Glomerular visceral epithelial cell (primary cell): ENCODE measurements around the gene TRIM7.
"Not testable (repeated sequence)": the region's sequence is repeated elsewhere in the genome, so short reads cannot be mapped to it uniquely, and the experiment has no call there.

Source experiments
- DNase-seq: peaks from one replicate; pipeline ENCODE4 v3.0.0-alpha.2; 2016; ENCODE audit errors: extremely low spot score

Gene TRIM7

DNA sequence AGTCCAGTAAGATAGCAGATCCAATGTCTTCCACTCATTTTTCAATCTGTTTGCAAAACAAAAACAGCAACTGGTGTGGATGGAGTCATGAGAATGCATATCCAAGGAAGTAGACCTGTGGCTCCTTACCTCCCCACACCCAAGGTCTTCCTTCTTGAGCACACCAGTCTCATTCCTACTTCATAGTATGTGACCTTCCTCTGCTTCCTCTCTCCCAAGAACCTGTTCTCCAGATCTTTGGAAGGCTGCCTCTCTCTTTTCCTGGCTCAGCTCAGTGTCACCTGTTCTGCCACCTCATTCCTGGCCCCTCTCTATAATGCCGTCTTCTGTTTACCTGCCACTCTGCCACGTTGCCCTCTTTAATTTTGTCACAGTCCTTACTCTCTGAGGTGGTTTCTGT, 7.9 kb upstream of the TRIM7 start:
- no peak for DNase-seq

DNA sequence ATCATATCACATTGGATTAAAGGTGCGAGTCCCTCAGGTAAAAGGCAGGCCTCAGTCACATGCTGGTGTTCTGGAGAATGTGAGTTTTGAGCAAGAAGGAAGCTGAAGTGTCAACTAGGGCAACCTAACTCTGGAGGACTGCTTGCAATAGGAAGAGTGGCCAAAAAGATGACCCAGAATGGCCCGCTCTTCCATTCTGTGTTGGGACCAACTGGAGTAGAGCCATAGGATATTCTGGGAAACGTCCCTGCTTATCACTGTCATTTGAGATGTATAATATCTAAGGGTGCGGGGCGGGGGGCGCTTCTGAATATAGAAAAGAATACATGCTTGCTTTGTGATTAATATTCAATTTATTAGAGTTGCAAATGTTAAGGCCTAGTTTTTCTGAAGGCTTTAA, 7.1 kb upstream of the TRIM7 start:
- no peak for DNase-seq

DNA sequence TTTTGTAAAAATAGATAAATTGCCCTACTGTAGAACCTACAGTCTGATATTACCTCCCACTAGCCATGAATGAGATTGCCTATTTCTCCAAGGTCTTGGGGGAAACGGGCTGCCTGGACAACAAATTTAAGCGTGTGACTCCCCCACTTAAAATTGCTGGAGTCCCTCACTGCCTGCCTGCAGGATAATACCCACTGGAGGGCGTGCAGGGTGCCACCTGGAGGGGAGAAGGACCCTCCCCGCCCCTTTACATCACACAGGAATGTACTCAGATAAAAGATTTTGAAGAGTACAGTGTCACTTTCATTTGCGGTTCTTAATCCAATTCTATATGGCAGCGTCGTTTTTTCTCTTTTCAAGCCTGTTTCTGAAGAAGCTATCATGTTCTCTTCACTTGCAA, 6.2 kb upstream of the TRIM7 start:
- no peak for DNase-seq

DNA sequence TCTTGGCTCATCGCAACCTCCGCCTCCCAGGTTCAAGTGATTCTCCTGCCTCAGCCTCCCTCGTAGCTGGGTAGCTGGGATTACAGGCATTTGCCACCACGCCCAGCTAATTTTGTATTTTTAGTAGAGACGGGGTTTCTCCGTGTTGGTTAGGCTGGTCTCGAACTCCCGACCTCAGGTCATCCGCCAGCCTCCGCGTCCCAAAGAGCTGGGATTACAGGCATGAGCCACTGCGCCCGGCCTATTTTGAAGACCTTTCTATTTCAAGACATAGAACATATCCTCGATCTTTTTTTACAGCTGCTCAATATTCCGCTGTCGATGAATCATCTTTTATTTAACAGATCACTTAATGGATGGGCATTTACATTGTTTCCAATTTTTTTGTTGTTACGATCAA, 5.7 kb upstream of the TRIM7 start:
- not testable (repeated sequence) for DNase-seq

DNA sequence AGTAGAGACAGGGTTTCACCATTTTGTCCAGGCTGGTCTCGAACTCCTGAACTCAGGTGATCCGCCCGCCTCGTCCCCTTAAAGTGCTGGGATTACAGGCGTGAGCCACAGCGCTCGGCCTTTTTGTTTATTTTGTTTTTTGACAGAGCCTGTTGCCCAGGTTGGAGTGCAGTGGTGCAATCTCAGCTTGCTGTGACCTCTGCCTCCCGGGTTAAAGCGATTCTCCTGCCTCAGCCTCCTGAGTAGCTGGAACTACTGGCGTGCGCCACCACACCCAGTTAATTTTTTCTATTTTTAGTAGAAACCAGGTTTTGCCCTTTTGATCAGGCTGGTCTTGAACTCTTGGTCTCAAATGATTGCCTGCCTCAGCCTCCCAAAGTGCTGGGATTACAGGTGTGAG, 5.2 kb upstream of the TRIM7 start:
- DNase-seq, result not testable (repeated sequence)

DNA sequence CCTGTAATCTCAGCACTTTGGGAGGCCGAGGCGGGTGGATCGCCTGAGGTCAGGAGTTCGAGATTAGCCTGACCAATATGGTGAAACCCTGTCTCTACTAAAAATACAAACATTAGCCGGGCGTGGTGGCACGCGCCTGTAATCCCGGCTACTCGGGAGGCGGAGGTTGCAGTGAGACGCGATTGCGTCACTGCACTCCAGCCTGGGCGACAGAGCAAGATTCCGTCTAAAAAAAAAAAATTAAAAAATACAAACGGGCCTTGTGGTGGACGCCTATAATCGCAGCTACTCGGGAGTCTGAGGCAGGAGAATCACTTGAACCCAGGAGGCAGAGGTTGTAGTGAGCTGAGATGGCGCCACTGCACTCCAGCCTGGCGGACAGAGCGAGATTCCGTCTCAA, 4.0 kb upstream of the TRIM7 start:
- not testable (repeated sequence) for DNase-seq

DNA sequence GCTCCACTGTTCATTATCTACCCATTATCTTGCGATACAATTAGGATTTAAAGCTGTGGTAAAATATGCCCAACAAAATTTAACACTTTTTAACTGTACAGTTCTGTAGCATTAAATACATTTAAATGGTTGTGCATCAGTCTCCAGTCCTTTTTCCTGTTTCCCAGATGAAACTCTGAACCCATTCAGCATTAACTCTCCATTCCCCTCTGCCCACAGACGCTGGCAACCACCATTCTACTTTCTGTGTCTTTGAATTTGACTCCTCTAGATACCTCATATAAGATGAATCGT, 2.9 kb upstream of the TRIM7 start:
- no peak for DNase-seq

DNA sequence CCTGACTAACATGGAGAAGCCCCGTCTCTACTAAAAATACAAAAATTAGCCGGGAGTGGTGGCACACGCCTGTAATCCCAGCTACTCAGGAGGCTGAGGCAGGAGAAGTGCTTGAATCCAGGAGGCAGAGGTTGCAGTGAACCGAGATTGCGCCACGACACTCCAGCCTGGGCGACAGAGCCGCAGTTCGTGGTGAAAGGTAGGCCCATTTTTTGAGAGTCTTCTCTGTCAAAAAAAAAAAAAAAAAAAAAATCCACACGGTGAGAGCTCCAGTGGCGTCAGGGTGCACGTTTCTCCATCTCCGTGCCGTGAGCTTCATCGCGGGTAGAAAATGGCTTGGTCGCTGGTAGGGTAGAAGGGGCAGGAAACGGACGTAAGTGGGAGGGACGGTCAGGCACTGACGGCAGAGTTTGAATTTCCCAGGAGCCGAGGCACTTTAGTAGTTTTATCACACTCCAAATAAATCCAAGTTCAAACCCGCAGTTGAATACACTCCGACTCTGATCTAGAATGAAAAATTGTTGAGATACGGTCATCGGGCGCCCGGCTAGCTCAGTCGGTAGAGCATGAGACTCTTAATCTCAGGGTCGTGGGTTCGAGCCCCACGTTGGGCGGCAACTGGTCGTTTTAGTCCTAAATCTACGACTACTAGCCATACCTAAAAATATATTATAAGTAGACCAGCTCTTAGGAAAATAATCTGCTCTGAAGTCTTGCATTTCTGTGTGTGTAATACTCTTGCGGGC, 2.4 kb upstream of the TRIM7 start:
- peak; percentile 89 for DNase-seq

DNA sequence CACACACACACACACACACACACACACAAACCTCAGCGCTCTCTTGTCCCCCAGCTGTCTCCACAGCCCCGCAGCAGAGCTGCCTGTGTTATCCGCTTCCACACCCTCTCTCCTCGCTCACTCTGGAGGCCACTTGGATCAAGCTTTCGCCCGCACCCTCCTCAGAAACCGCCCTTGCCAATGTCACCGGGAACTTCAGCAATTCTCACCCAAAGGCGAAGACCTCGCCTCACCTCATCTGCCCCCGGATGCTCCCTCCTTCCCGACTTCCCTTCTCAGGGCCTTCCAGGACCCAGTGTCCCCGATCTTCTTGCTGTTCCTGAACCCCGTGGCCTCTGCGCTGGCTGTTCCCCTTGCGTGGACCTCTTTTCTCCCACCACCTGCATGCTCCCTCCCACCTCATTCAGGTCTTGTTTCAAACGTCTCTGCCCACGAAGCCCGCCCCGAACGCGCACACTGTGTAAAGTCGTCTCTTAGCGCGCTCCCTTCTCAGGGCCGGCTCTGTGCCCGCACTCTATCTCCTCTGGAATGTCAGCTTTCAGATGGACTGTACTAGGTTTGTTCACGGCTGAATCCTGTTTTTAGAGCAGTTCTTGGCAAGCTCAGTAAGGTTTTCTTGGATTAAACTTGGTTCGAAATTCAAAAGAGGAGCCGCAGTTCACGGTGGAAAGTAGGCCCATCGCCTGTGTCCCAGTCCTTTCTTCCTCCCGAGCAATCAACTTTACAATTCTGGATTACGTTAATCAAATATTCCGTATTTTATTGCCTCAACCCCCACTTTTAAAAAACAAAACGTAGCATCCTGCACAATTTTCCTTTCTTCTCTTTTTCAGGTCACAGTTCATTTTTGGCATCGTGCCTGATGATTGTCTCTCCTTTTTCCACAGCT, 1.0 kb upstream of the TRIM7 start:
- DNase-seq, result no peak

DNA sequence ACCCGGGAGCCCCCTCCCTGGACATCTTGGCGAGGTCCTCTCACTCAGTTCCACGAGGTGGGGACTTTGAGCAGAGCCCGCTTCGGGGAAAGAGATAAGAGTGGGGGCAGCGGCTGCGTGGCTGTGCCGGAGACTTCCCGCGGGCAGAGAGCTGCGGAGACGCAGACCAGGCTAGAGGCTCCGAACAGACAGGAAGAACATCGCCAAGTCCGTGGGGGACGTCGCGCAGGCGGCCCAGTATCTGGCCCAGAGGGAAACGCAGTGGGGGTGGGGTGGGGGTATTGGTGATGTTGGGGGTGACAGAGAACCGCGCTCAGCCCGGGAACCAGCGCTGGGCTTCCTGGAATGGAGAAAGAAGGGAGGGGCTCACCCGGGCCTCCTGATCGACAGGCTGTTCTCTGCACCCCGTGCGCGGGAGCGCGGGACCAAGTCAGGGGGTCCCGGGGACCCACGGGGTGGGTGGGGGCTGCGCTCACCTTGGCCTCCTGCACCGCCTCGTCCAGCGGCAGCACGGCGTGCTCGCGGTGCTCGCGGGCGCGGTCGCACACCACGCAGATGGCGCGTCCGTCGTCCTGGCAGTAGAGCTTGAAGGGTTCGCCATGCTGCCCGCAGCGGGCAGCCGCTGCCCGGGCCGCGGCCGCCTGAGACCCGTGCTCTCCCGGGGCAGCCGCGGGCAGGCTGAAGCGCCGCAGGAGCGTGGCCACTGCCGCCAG, 727 bp downstream of the TRIM7 start:
- DNase-seq, result no peak

DNA sequence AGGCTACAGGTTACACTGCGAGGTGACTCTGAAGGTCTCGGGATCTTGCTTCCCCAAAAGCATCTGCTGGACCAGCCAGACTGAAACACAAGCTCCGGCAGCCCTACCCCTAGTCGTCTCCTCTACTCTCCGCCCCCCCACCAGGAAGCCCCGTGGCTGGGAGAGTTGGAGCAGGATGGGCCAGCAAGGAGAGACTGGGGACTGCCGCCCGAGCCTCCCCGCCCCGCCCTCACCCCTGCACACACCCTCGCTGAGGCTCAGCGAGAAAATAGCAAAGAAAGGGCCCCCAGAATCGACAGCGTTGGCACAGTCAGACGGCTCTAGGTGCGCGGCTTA, 1.3 kb downstream of the TRIM7 start:
- no peak for DNase-seq

DNA sequence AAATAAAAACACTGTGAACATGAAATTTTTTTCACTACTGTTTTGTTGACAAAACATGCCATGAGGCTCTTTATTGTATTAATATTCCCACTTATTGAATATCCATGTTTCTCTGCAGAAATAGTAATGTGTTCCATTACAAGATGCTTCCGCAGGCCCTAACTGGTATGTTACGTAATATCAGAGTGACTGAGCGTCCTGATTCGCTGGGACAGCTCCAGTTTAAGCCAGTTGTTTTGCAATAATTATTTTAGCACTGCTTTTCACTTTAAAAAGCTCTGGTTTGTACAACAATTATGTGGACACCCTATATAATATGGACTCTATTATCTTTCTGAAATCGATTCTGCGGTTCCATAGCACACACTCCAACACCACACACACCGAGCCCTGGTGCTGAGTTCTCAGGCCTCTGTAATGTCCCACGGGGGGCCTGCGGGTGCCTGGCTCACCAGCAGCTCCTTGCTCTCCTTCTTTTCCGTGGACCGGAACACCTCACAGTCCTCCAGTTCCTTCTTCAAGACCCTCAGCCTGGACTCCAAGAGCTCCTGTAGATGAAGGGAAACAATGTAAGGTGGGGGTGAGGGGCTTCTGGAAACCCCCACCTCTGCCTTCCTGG, 1.8 kb downstream of the TRIM7 start:
- no peak for DNase-seq

DNA sequence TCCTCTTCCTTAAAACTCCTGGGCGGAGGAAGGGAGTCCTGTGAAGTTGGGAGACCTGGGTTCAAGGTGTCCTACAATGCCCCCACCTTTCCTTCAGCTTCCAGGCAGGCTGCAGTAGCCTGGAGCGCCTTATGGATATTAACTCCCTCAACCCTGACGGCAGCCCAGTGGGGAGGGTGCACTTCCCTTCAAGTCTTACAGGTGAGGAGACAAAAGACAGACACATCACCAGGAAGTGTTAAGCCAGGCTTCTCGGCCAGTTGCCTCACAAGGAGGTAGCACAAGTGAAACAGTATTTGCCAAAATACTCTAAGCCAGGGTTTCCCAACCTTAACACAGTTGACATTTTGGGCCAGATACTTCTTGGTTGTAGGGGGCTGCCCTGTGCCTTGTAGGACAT, 4.2 kb downstream of the TRIM7 start:
- DNase-seq, result no peak

DNA sequence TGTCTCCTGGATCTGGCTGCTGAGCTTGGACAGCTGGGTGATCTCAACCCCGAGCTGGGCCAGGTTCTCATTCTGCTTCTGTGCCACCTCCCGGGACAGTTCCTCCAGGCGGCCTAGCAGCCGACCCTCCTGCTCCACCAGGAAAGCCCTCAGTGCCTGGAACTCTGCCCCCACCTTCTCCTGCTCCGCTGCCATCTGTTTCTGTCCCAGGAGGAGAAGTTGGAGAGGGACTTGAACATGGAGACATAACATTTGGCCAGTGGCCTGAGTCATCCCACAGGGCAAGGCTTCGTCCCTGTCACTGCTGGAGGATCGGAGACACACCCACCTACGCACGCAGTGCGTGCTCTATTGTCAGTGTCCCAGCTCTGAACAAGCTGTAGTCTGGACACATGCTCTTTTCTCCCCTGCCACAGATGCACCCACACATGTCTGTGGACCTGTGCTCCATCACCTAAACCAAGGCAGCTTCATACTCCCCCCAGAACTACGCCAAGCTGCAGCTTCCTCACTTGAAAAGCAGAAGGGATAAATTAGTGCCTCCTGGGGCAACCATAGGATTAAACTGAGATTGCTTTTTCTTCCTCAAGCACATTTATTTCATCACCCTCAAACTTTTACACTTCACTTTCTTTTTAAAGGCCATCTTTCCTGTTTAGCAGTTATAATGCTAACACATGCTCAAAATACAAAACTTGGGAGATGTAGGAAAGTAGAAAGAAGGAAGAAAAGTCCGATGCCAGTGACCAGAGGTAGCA, 4.9 kb downstream of the TRIM7 start:
- DNase-seq, result no peak

DNA sequence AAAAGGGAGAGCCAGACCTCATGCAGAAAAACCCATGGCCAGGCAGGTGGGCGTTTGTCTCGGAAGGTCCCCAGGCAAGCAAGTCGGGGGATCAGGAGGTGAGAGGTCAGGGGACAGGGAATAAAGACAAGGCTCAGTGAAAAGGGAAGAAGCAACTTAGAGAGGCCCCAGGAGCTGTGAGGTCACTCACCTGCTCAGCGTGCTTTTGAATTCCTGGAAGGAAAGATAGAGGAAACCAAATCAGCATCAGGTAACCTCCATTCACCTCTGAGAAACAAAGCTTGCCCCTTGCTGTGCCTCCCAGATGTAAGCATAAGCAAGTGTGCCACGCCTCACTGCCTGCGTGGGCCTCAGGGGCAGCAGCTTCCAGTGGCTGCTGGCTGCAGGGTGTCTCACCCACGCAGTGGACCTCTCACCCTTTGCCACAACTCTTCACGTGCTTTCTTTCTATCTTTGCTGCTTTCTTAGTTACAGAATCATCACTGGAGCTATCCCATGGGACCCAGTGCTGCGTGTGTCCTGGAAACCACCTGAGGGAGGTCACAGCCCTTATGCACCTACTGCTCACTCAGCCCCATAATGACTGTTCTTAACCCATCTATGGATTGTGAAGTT, 6.0 kb downstream of the TRIM7 start:
- DNase-seq, result no peak

DNA sequence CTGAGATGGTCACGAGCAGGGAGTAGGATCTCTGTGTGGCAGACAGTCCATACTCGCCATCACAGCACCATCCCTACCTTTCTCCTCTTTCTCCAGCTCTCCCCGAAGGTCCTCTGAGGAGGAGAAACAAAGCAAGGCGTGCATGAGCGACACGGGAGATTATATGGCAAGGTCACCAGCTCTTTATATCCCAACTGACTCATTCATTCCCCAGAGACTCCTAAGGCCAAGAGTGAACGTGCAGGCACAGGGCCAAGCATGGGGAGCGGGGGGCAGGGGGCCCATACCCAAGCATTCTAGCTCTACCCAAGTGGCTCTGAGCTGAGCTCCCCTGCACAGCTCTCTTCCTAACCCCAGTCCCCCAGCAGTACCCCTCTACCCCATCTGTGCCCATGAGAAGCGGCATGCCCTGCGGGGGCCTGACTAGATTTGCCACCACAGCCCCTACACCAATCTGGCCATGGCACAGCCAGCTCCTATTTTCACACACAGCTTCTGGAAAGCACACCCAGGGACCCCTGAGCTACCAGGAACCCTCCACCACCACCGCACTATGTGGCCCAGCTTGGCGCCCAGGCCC, 6.8 kb downstream of the TRIM7 start:
- DNase-seq, result no peak

DNA sequence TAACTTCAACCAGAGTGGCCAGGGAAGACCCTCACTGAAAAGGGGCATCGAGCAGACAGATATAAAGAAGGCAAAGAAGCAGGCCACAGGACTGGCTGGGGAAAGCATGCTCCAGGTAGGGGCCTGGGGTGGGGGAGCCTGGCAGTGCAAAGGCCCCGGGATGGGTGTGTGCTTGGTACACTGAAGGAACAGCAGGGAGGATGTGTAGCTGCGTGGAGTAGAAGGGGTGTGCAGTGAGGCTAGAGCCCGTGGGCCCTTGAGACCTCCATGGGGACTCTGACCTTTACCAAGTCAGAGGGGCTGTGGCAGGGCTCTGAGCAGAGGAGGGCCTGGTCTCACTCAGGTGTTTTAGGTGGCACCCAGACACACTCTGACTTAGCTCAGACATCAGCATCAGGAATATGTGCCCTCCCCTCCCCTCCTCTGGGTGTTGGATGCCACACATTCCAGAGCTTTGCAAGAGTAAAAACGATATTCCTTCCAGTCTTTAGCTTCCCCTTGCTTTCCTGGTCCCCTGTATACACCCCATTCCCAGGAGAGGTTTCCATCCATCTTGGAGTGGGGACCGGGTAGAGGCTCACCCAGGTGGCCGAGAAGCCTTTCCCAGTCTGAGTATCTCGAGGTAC, 7.6 kb downstream of the TRIM7 start:
- DNase-seq, result no peak

DNA sequence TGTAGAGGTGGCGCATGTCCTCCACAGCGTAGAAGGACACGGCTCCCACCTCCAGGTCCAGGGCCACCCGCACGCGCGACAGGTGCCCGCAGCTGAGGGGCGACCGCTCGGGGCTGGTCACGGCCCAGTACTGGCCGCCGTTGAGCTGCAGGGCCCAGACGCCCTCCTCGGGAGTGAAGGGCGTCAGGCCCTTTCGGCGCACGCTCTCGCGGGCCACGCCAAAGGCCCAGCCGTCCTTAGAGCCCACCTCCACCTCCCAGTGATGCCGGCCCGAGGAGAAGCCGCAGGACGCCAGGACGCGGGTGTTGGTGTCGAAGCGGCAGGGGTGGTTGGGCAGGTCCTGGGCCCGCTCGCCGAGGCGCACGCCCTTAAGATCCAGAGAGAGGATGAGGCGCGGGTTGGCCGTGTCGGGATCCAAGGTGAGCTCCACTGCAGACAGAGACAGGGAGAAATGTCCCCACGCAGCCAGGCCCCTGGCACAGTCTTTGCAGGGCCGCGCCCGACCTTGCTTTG, 9.7 kb downstream of the TRIM7 start:
- DNase-seq, result no peak

DNA sequence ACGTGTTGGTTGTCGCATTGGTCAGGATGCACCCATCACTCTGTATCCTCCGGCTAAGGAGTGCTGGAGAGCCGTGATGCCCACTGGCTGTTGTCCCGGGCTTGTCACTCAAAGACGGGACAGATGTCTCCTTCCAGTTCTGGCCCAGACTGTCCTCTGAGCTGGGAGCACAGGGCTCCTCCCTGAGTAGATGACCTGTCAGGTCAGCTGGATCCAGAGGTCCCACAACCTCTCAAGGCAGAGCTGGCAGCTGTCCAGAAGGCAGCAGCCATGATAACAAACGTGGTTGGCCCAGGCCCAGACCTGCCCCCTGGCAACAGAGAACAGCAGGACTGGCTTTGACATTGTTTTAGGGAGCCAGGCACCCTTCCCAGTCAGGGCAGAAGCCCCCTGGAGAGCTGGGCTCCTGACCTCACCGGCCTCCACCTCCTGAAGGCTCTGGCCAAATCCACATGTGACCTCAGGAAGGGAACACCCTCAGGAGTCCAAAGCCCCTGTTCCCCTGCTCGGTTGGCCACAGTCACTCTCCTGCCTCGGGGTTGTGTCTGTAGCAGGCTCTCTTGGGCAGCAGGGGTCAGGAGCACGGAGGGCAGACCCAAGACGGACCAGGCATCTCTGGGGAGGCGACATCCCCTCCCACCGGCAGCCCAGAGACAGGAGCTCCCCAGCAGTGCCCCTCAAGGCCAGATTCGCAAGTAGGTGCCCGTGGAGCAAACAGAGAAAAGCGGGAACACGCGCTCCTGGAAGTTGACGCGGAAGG, 10.3 kb downstream of the TRIM7 start:
- no peak for DNase-seq

DNA sequence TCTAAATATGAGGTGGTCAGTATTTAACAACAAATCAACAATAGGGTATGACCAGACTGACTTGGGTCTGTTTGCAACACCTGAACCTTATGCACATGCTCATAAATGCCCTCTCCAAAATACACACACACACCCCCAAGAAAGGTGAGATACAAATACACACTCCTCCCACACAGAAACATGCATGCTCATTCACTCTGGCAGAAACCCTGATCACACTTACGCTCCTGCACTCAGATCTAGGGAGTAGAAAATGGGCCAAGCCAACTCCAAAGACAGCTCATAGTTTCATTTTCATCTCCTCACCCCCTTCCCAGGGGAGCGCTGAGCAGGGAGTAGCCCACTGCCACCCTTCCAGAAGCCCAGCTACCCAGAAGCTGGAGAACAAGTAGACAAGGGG, 11.3 kb downstream of the TRIM7 start:
- no peak for DNase-seq
